ENCODE results near the gene MACROD1. TPM values are rescaled to one million over a fixed set of nuclear protein-coding genes. Genes with fewer than 3 reads are reported as not detected.

MACROD1 gene
- total and polyA plus RNA-seq, 2 experiments from 2014 or later = 21.2 to 403 TPM

DNA sequence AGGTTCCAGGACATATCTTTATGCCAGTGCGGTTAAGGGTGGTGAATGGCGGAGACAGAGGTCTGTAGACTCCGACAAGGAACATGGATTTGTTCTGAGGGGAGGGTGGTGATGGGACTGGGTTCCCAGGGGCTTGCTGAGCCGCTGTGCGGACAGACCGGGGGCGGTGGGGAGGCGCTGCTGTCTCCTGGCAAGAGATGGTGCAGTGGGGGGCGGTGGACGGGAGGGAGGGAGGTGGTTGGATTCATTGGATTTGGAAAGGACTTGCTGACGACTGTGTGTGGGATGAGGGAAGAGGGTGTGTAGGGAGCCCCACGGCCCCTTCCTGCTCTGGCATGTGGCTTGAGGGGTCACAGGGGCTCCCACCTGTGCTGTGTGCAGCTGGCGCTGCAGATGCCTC lies 87.0 kb downstream of the MACROD1 start:
- H4K20me1 ChIP-seq (ENCODE audit: insufficient read depth) = no peaks in the 10 kb centered on the region
- H3K4me3 ChIP-seq = no peak overlapping the region
- no peaks in the 10 kb centered on the region for H3K9me3 ChIP-seq (ENCODE audit: low read depth)
- no peaks in the 10 kb centered on the region for H3K79me2 ChIP-seq (ENCODE audit: insufficient read depth)
- H3K9ac ChIP-seq = no peak overlapping the region
- H3K4me2 ChIP-seq (ENCODE audit: unreplicated experiment) = no peak overlapping the region
- H3K27me3 ChIP-seq (replicated peaks; ENCODE audit: insufficient read depth) = no peaks in the 10 kb centered on the region
- no peaks in the 10 kb centered on the region for H3K9me2 ChIP-seq (ENCODE audit: insufficient read depth)
- no peak overlapping the region for H3K27ac ChIP-seq
- no peaks in the 10 kb centered on the region for H3K36me3 ChIP-seq (ENCODE audit: low read depth)
- H3K4me1 ChIP-seq (ENCODE audit: insufficient read depth) = no peaks in the 10 kb centered on the region
- no peak for DNase-seq
- no peaks in the 10 kb centered on the region for H3F3A ChIP-seq (ENCODE audit: insufficient read depth)
- whole genome bisulfite sequencing, 2 experiments (ENCODE audit: low coverage in 1 of 2, low lambda C conversion rate in 2 of 2, missing lambda C conversion rate in 2 of 2) = 73% methylated on average over 10 to 13 of the region's 13 CpGs
- in situ Hi-C loops (cut with MboI) = no loop called here
- no peak for TF ChIP-seq EZH2phosphoT487 (IDR thresholded peaks at IDR 0.05; ENCODE audit: insufficient read depth, low read depth)
- no peak for TF ChIP-seq EZH2 (IDR thresholded peaks at IDR 0.05; ENCODE audit: insufficient read depth, poor library complexity, severe bottlenecking)
- no peak overlapping the region for H2AFZ ChIP-seq

DNA sequence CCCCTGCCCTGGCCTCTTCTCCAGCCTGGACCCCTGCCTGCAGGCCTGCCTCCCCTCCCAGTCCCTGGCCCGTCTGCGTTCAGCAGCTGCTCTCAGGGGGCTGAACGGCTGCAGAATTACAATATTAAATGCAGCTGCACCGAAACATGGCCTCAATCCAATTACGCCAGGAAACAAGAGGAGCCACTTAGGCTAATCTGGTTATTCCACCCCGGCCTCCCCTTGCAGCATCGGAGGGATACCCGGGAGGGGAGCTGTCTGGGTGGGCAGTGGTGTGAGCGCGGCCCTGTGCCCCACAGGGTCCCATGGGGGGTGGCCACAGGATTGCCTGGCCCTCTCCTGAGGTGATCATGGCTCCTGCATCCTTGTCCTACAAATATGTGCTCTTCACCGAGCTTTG lies 87.6 kb downstream of the MACROD1 start:
- Histone ChIP-seq H3K9ac (no peak overlapping the region), H3K27me3 (replicated peaks; ENCODE audit: insufficient read depth) (no peaks in the 10 kb centered on the region), H3K9me3 (ENCODE audit: low read depth) (no peaks in the 10 kb centered on the region), H3K9me2 (ENCODE audit: insufficient read depth) (no peaks in the 10 kb centered on the region), H3K4me3 (no peak overlapping the region), H3K36me3 (ENCODE audit: low read depth) (no peaks in the 10 kb centered on the region), H3K79me2 (ENCODE audit: insufficient read depth) (no peaks in the 10 kb centered on the region), H3F3A (ENCODE audit: insufficient read depth) (no peaks in the 10 kb centered on the region), H3K27ac (no peak overlapping the region), H2AFZ (no peak overlapping the region), H3K4me2 (ENCODE audit: unreplicated experiment) (no peak overlapping the region), H4K20me1 (ENCODE audit: insufficient read depth) (no peaks in the 10 kb centered on the region), H3K4me1 (ENCODE audit: insufficient read depth) (no peaks in the 10 kb centered on the region)
- TF ChIP-seq EZH2 (IDR thresholded peaks at IDR 0.05; ENCODE audit: insufficient read depth, poor library complexity, severe bottlenecking) = no peak
- WGBS, 2 experiments (ENCODE audit: low coverage in 1 of 2, low lambda C conversion rate in 2 of 2, missing lambda C conversion rate in 2 of 2) = 50 to 58% methylated on average over 10 to 11 of the region's 11 CpGs
- in situ Hi-C loops (cut with MboI) = no loop called here
- no peak for DNase-seq

DNA sequence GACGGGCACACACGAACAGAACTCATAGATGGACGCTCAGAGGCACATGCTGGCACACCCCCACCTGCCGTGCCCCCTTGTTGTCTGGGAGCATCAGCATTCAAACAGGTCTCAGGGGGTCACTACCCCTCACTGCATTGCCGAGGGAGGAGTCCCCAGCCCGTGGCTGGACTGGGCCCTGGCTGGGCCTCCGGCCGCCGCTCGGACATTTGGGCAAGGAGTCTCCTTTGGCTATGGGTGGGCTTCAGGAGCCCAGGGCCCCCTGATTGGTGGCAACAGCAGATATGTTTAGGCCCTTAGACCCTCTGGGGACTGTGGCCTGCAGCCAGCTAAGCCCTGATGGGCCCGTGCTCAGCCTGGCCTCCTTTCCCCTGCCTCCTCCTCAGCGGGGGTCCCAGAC lies 88.3 kb downstream of the MACROD1 start:
- Histone ChIP-seq H3K9ac (no peak overlapping the region), H3K4me3 (no peak overlapping the region), H3K4me1 (ENCODE audit: insufficient read depth) (no peaks in the 10 kb centered on the region), H3K79me2 (ENCODE audit: insufficient read depth) (no peaks in the 10 kb centered on the region), H3K27ac (no peak overlapping the region), H3K27me3 (replicated peaks; ENCODE audit: insufficient read depth) (no peaks in the 10 kb centered on the region), H4K20me1 (ENCODE audit: insufficient read depth) (no peaks in the 10 kb centered on the region), H3F3A (ENCODE audit: insufficient read depth) (no peaks in the 10 kb centered on the region), H2AFZ (no peak overlapping the region), H3K9me3 (ENCODE audit: low read depth) (no peaks in the 10 kb centered on the region), H3K4me2 (ENCODE audit: unreplicated experiment) (no peak overlapping the region), H3K9me2 (ENCODE audit: insufficient read depth) (no peaks in the 10 kb centered on the region), H3K36me3 (ENCODE audit: low read depth) (no peaks in the 10 kb centered on the region)
- no peak for DNase-seq
- TF ChIP-seq EZH2phosphoT487 (IDR thresholded peaks at IDR 0.05; ENCODE audit: insufficient read depth, low read depth) = no peak
- TF ChIP-seq EZH2 (IDR thresholded peaks at IDR 0.05; ENCODE audit: insufficient read depth, poor library complexity, severe bottlenecking) = no peak
- 84 to 86% methylated on average over 10 to 12 of the region's 12 CpGs for WGBS, 2 experiments (ENCODE audit: low coverage in 1 of 2, low lambda C conversion rate in 2 of 2, missing lambda C conversion rate in 2 of 2)
- in situ Hi-C loops (cut with MboI) = no loop called here

DNA sequence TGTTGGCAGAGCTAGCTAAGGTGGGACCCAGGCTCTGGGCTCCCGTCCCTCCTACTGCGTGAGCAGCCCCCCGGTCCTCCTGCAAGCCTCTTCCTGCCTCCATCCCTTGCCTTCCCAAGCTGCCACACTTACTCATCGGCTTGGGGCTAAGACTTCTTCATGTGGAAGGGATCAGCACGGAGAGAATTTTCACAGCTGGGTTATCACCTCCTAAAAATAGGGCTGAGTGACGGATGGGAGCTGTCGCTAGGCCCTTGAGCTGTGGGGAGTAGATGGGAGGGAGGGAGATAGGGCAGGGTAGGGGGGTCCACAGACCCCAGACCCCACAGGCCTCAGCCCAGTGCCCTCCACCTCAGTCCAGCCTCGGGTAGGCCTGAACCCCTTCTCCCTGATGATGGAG lies 89.2 kb downstream of the MACROD1 start:
- H2AFZ ChIP-seq = no peak overlapping the region
- WGBS, 2 experiments (ENCODE audit: low coverage in 1 of 2, low lambda C conversion rate in 2 of 2, missing lambda C conversion rate in 2 of 2) = 80% methylated on average over 8 of the region's 8 CpGs

DNA sequence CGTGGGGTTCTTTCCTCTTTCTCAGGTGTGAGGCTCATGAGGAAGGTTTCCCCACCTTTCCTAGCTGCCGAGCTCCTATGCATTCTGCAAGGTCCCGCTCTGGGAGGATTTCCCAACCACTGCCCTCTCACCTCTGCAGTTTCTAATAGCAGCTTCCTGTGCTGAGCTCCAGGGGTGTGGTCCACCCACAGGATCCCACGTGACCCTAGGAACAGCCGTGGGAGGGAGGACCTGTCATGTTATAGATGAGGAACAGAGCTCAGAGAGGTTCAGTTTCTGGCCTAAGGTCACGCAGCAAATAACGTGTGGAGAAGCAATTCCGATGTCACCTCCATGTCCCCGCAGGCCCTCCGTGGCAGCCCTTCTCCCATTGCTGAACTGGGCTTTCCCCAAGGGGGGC lies 91.7 kb downstream of the MACROD1 start:
- H3K9ac ChIP-seq = no peak overlapping the region
- TF ChIP-seq EZH2 (IDR thresholded peaks at IDR 0.05; ENCODE audit: insufficient read depth, poor library complexity, severe bottlenecking) (no peak), EZH2phosphoT487 (IDR thresholded peaks at IDR 0.05; ENCODE audit: insufficient read depth, low read depth) (no peak)
- 72 to 79% methylated on average over 10 of the region's 10 CpGs for WGBS, 2 experiments (ENCODE audit: low coverage in 1 of 2, low lambda C conversion rate in 2 of 2, missing lambda C conversion rate in 2 of 2)
- H3K27me3 ChIP-seq (replicated peaks; ENCODE audit: insufficient read depth) = no peaks in the 10 kb centered on the region
- H3K79me2 ChIP-seq (ENCODE audit: insufficient read depth) = no peaks in the 10 kb centered on the region
- H2AFZ ChIP-seq = no peak overlapping the region
- H3K27ac ChIP-seq = no peak overlapping the region
- no peaks in the 10 kb centered on the region for H3K9me2 ChIP-seq (ENCODE audit: insufficient read depth)
- no peaks in the 10 kb centered on the region for H3F3A ChIP-seq (ENCODE audit: insufficient read depth)
- no peaks in the 10 kb centered on the region for H4K20me1 ChIP-seq (ENCODE audit: insufficient read depth)
- H3K4me3 ChIP-seq = no peak overlapping the region
- H3K4me1 ChIP-seq (ENCODE audit: insufficient read depth) = no peaks in the 10 kb centered on the region
- in situ Hi-C loops (cut with MboI) = no loop called here
- H3K36me3 ChIP-seq (ENCODE audit: low read depth) = no peaks in the 10 kb centered on the region
- DNase-seq = peak; percentile 14
- H3K4me2 ChIP-seq (ENCODE audit: unreplicated experiment) = no peak overlapping the region
- no peaks in the 10 kb centered on the region for H3K9me3 ChIP-seq (ENCODE audit: low read depth)

More for the DNA sequence above, 89.2 kb downstream of the MACROD1 start:
- Histone ChIP-seq H3K27me3 (replicated peaks; ENCODE audit: insufficient read depth) (no peaks in the 10 kb centered on the region), H3K4me1 (ENCODE audit: insufficient read depth) (no peaks in the 10 kb centered on the region), H3K9ac (no peak overlapping the region), H4K20me1 (ENCODE audit: insufficient read depth) (no peaks in the 10 kb centered on the region), H3K4me3 (no peak overlapping the region), H3K4me2 (ENCODE audit: unreplicated experiment) (no peak overlapping the region), H3K9me2 (ENCODE audit: insufficient read depth) (no peaks in the 10 kb centered on the region), H3F3A (ENCODE audit: insufficient read depth) (no peaks in the 10 kb centered on the region), H3K27ac (no peak overlapping the region), H3K36me3 (ENCODE audit: low read depth) (no peaks in the 10 kb centered on the region), H3K9me3 (ENCODE audit: low read depth) (no peaks in the 10 kb centered on the region), H3K79me2 (ENCODE audit: insufficient read depth) (no peaks in the 10 kb centered on the region)
- DNase-seq = no peak
- TF ChIP-seq EZH2phosphoT487 (IDR thresholded peaks at IDR 0.05; ENCODE audit: insufficient read depth, low read depth) = no peak
- no peak for TF ChIP-seq EZH2 (IDR thresholded peaks at IDR 0.05; ENCODE audit: insufficient read depth, poor library complexity, severe bottlenecking)
- in situ Hi-C loops (cut with MboI) = no loop called here

Data from GM23248 (cell line).